HG03457 (cell line): ENCODE measurements around the gene C17orf113.

Experiments used
- ATAC-seq: cut with Tn5 transposase; IDR thresholded peaks from one replicate; pipeline ENCODE4 v1.9.1; 2021; ENCODE audit warnings: moderate number of reproducible peaks; ENCODE audit not compliant: unreplicated experiment

C17orf113 gene

GRCh38 chr17:42050393-42051012, at the start of gene C17orf113:
TSS of gene C17orf113 (minus strand) at chr17:42050601. CDS start at chr17:42043376, 7,225 bp downstream.
- no peak for ATAC-seq

GRCh38 chr17:42098730-42099399, 48.5 kb upstream of the C17orf113 start:
- no peak for ATAC-seq

DNA sequence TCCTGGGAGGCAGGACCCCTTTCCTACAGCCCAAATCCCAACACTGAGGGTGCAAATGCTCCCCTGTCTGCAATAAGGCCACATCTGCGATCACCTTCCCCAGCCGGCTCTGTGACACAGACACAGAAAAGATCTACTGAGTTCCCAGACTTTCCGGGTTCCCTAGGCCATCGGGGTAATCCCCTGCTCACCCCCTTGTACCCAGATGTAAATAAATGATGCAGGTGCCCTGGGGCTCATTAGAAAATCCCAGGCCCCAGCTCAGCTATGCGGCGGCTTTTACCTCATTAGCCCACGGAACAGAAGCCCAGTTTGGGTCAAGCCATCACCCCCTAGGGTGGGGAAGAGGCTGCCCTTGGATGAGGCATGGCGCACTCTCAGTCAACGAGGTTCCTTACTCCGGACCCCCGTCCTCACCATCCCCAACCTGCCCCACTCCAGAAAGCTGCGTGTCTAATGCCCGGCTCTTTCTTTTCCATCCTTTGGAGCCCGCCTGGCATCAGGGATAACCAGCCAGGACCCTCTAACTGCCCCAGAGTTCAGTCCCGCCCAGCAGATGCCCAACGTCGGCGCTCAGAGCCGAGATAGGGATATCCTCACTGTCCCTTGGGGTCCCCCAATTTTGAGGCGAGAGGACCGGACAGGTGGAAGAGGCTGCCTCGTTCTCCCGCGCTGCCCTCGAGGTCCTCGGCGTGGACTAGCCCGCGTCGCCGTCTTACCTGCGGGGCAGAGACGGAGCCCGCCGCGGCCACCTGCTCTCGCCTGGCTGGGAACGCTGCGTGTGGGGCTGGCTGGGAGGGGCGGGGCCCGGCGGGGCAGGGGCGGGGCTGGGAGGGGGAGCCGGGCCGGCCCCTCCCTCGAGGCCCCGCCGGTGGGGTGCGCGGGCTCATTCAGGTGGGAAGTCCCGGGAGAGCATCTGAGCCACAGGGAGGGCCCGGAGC, 47.6 kb upstream of the C17orf113 start, which contains the start of gene ZNF385C:
TSS of gene ZNF385C (minus strand) at position 783 of the 941 bp plus-strand sequence. CDS start 35,417 bp downstream, outside the sequence.
- ATAC-seq, result no peak

DNA sequence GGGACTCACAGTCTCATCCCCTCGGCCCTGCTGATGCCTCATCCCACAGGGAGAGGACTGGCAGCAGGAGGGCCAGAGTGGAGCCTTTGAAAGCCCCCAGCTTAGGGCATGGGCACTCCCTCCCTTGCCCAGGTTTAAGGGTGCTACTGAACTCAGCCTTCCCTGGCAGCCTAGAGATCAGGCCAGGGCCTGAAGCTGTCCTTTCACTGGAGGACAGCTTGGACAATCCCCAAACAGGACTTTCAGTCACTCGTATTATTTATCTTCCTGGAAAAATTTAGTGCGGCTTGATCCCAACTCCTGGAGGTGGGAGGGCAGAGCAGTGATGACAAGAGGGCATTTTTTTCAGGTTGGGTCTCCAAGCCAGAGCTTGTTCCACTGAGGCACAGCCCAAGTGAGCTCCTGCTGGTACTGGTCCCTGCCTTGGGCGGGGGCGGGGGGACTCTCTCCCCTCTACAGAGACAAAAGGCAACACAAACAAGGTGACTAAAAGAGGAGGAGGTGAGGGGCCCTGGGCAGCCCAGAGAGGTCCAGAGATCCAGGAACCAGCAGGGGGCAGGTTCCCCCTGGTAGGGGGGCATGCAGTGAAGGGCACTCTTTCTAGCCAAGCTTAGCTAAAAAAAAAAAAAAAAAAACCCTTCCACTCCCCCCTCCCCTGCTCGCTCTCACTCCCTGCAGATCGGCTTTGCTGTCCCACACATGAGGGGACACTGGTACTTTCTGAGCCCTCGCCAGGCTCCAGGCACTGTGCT, 46.1 kb upstream of the C17orf113 start:
- ATAC-seq, result no peak

DNA sequence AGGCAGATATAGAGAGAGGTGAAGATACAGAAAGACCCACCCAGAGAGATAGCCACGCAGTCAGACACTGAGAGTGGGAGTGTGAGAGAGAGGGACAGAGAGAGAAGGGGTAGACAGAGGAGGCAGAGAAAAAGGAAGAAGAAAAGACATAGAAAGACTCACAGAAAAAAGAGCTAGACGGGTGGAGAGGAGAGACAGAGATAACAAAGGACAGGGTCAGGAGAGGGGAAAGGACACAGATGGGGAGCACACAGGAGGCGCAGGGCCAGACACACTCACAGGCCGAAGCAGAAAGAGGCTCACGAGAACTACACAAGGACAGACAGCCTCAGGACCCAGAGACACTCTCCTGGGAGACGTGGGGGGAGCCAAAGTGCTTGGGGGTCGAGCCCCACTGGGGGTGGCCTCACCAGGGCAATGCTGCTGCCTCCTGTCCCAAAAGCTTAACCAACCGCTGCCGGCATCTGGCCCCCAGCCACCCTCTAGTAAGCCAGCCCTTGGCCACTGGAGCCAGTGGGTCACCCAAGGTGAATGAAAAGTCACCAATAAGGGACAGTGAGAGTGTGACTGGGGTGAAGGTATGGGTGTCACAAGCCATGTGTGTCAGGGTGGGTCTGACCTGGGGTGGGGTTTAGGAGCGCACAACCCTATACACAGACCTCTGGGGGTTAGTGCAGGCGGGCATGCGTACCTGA, 44.1 kb upstream of the C17orf113 start:
- no peak for ATAC-seq

DNA sequence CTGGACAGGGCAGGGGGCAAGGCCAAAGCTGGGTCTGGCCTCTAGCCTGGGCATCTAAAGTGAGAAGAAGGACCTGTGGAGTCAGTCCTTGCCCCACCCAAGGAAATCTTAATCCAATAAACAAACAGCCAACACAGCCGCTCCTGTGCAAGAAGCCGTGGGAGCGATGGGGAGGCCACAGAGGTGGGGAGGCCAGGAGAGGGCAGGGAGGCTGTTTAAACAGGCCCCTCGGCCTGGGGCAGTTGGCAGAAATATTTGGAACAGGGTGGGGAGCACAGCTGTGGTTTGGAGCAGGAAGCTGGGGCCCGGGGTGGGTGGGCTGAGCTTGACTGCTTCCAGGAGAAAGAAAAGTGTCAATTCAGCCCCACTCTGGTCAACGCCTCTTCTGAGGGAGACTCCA, 42.5 kb upstream of the C17orf113 start:
- ATAC-seq, result no peak

- no peak for ATAC-seq
Measured at GRCh38 chr17:42090964-42091790, 40.8 kb upstream of the C17orf113 start.

DNA sequence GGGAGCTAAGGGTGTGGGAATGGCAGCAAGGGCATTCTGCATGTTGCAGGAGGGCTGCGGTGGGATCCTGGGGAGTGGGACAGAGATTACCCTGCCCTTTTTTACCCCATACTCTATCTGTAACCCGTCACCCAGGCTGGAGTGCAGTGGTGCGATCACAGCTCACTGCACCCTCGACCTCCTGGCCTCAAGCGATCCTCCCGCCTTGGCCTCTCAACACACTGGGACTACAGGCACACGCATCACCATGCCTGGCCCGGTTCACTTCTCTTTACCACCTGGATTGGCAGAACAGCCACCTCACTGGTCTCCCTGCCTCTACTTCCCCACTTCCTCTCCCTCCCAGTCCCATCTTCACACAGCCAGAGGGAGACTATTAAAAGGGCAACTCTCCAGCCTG, 38.3 kb upstream of the C17orf113 start:
- no peak for ATAC-seq

DNA sequence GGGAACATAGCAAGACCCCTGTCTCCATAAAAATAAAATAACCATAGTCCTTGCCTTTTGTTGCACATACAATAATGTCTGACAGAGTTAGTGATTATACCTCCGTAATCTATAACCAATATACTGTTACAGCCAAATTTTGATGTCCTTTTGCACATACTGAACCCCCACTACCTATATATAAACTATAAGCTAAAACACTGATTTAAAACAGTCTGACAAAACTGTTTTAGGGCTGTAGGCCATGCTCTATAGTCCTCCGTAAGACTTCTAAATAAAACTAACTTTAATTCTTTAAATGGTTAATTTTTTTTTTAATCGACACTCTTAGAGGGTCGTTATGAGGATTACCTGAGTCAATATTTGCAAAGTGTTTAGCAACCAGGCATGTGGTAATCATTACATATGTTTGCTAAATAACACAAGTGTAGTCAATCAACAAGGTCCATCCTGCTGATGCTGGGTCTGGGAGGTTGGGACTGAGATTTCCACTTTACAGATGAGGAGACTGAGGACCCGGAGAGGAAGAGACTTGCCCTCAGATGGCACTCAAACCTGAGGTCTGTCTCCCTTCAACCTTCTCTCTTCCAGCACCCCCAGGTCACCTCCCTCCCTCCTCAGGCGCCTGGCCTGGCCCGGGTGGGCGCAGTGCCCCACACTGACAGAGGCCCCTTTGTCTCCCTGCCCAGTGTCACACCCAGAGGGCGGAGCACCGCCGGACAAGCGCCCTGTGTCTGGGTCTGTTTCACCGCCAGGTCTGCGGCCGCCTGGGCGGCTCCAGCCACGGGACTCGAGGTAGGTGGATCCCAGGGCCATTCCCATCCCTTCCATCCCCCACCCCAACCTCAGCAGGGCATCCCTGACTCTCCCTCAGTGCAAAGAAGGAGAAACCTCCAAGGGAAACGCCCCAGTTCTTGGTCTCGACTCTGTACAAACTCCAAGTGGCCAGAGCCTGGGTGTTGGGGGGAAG, 37.6 kb upstream of the C17orf113 start:
- no peak for ATAC-seq

DNA sequence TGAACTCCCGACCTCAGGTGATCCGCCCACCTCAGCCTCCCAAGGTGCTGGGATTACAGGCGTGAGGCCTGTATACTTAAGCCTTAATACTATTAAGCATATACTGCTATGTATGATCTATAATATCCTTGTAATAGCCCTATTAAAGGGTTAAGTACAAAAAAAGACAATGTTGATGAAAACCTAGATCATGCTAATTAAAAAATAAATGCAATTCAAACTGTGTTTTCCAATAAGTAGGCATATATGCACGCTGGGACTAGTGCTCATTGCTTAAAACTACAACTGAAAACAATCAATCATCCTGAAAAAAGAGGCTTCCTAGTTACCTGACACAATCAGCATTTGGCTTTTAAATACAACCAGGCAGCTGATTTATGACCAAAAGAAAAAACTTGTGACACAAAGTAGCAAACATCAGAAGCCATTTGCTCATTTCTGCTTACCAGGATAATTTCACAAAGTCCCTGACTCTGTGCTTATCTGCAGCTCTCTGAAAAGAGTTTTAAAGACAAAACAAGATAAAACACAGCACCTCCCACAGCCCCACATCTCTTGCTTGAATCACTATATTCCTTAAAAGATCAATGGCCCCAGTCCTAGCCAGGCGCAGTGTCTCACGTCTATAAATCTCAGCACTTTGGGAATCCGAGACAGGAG, 36.8 kb upstream of the C17orf113 start:
- ATAC-seq, result no peak

DNA sequence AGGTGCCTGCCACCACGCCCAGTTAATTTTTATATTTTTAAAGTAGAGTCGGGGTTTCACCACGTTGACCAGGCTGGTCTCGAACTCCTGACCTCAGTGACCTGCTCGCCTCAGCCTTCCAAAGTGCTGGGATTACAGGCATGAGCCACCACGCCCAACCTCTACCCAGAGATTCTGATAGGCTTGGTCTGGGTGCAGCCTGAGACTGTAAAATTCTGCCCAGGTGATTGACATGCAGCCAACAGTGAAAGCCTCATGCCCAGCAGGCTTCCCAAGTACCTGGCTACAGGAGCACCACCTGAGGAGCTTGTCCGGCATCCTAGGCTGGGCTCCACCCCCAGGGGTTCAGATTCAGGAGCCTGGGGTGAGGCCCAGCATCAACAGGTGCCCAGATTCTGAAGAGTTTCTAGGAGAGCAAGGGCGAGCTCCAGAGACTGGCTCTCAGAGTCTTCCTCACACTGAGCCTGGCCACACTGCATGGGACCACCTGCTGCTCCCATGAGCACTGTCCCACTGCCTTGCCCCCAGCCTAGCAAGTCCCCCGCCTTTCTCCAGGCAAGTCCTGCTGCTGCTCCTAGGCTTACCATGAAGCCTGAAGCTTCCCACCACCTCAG, 31.2 kb upstream of the C17orf113 start:
- no peak for ATAC-seq

DNA sequence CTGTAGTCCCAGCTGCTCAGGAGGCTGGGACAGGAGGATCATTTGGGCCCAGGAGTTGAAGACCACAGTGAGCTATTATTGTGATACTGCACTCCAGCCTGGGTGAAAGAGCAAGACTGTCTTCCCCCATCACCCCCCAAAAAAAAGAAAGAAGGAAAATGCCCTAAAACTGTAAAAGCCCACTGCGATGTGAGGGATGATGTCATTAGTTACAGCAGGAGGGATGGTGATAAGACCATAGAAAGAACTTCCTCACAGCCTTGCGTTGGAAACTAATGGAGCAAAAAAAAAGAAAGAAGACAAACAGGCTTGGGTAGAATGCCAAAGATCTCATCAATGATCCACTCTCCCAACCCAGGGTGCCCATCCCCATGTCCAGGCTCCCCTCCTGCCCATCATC, 29.1 kb upstream of the C17orf113 start:
- ATAC-seq, result no peak

DNA sequence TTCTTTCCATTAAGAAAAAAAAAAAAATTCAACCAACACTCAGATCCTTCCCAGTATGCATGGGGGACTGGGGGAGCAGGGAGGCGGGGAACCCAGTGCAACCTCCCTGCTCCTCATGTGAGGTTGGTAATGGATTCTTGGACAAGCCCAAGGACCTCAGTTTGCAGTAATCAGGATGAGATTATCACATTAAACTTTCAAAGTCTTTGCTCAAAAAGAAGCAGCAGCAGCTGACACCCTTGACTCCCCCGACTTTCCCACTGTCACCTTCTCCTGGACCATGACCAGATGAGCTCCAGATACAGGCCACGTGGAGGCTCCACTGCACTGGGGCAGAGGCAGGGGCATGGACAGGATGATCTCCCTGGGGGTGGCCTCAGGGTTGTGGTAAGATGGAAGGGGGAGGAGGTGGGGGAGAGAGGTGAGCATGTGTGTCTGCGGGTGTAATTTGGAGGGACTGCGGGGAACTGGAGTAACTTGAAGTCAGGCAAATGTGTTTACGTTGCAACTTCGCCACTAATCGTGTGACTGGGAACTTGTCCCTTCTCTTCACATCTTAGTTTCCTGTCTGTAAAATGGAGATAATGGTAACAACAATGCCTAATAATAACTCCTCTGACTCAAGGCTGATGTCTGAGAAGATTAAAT, 28.1 kb upstream of the C17orf113 start:
- ATAC-seq, result no peak

DNA sequence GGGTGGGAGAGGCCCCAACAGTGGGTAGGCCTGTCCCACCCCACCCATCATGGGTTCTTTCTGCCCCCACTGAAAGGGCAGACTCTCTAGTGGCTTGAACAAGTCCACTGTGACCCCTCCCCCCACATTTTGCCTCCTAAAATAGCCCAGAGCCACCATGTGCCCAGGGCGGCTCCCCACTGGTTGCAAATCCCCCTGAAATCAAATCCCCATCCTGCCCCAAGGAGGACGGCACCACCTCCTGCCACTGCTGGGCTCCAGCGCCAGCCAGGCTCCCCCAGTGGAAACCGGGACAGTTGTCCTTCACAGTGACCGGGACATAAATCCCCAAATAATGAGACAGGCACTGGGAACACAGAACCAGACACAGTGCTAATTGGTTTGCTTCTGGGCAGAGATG, 27.4 kb upstream of the C17orf113 start:
- ATAC-seq, result no peak

GRCh38 chr17:42076797-42077559, 26.6 kb upstream of the C17orf113 start:
- ATAC-seq, result no peak

GRCh38 chr17:42075789-42076188, 25.4 kb upstream of the C17orf113 start:
- no peak for ATAC-seq
